Spleen (tissue), 7 donors: ENCODE data around the gene PAWR.

Experiments used
- POLR2A ChIP-seq, 3 donors: fragments of 450-650 bp; IDR thresholded peaks; one replicate each; pipeline ENCODE4 v1.5.1; 2017; ENCODE audit warnings: antibody characterized with exemption in 3 of 3, mild to moderate bottlenecking in 1 of 3
- TF ChIP-seq, protein P1 (sequence below), 11 experiments: fragments of 200-600 bp in 7 of 11; fragments of 450-650 bp in 4 of 11; sonication (generic) in 4 of 11; IDR thresholded peaks in 8 of 11; conservative IDR thresholded peaks in 3 of 11; 1 replicate in 7 of 11; 2 replicates in 4 of 11; pipeline versions ENCODE4 v1.4.0 to v1.8.0; 2016 to 2021; ENCODE audit warnings: antibody characterized with exemption in 11 of 11, inconsistent platforms in 4 of 11, mild to moderate bottlenecking in 1 of 11
- donor health status: DM: no; HTN: no; CAD: no; lungs with moderate emphysema.
- donor health status: DM: no; HTN: no; CAD: no.
- donor health status: DM: no; HTN: no; CAD: no.

DNA sequence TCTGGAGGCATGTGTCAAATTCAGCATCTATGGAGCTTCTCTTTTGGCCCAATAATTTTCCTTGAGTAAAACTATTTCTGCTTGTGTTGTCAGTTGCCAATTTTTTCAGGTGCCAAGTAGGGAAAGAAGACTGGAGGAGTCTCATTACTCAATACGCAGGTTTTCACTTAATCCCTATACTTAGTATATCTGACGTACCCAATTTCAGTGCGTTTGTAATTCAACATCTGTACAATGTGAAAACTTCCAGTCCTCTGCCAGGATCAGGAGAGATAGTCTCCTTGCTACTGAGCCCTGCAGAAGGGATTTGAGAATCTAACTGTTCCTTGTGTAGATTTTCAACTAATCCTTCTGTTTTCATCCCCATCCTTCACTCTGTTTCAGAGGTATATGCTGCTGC is 5.7 kb upstream of the PAWR start:
- TF ChIP-seq, protein P1, sequence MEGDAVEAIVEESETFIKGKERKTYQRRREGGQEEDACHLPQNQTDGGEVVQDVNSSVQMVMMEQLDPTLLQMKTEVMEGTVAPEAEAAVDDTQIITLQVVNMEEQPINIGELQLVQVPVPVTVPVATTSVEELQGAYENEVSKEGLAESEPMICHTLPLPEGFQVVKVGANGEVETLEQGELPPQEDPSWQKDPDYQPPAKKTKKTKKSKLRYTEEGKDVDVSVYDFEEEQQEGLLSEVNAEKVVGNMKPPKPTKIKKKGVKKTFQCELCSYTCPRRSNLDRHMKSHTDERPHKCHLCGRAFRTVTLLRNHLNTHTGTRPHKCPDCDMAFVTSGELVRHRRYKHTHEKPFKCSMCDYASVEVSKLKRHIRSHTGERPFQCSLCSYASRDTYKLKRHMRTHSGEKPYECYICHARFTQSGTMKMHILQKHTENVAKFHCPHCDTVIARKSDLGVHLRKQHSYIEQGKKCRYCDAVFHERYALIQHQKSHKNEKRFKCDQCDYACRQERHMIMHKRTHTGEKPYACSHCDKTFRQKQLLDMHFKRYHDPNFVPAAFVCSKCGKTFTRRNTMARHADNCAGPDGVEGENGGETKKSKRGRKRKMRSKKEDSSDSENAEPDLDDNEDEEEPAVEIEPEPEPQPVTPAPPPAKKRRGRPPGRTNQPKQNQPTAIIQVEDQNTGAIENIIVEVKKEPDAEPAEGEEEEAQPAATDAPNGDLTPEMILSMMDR (IDR thresholded peaks at IDR 0.05 in 8 of 11, conservative IDR thresholded peaks at IDR 0.05 in 3 of 11): no peak
- TF ChIP-seq POLR2A (IDR thresholded peaks at IDR 0.05): no peak
